HEK293 (cell line): ENCODE data around the gene AGPAT1.

Experiments
- AEBP2 ChIP-seq: fragments of 450-650 bp; formaldehyde crosslinking; IDR thresholded peaks from 2 replicates; pipeline ENCODE4 v1.5.1; 2016; ENCODE audit warnings: missing biosample characterization, missing genetic modification characterization, borderline replicate concordance
- PBX3 ChIP-seq: sonication (generic); formaldehyde crosslinking; IDR thresholded peaks from 2 replicates; pipeline ENCODE4 v1.8.1; 2022; ENCODE audit warnings: mild to moderate bottlenecking, moderate library complexity, missing genetic modification reagents
- SETDB1 ChIP-seq: IDR thresholded peaks from one replicate; pipeline ENCODE4 v1.6.1; 2017; ENCODE audit warnings: mild to moderate bottlenecking, low read length, moderate library complexity, mixed read lengths; ENCODE audit not compliant: insufficient read length
- ZFP41 ChIP-seq: fragments of 450-650 bp; formaldehyde crosslinking; IDR thresholded peaks from 2 replicates; pipeline ENCODE4 v1.5.1; 2016; ENCODE audit warnings: missing biosample characterization, missing genetic modification characterization, borderline replicate concordance
- ZFP69B ChIP-seq: fragments of 450-650 bp; formaldehyde crosslinking; IDR thresholded peaks from 2 replicates; pipeline ENCODE4 v1.5.1; 2016; ENCODE audit warnings: missing biosample characterization, missing genetic modification characterization
- ZNF2 ChIP-seq: fragments of 450-650 bp; formaldehyde crosslinking; IDR thresholded peaks from 2 replicates; pipeline ENCODE4 v1.5.1; 2016; ENCODE audit warnings: missing biosample characterization, missing genetic modification characterization
- ZNF202 ChIP-seq: fragments of 450-650 bp; formaldehyde crosslinking; IDR thresholded peaks from 2 replicates; pipeline ENCODE4 v1.5.1; 2016; ENCODE audit warnings: missing biosample characterization, missing genetic modification characterization, borderline replicate concordance
- ZNF239 ChIP-seq: fragments of 450-650 bp; formaldehyde crosslinking; IDR thresholded peaks from 2 replicates; pipeline ENCODE4 v1.5.1; 2016; ENCODE audit warnings: missing biosample characterization, missing genetic modification characterization
- ZNF266 ChIP-seq: fragments of 450-650 bp; formaldehyde crosslinking; IDR thresholded peaks from 2 replicates; pipeline ENCODE4 v1.5.1; 2016; ENCODE audit warnings: missing biosample characterization, missing genetic modification characterization, low read depth
- ZNF341 ChIP-seq: fragments of 450-650 bp; formaldehyde crosslinking; IDR thresholded peaks from 2 replicates; pipeline ENCODE4; 2016; ENCODE audit warnings: low read depth, missing biosample characterization, missing genetic modification characterization
- ZNF426 ChIP-seq: fragments of 450-650 bp; formaldehyde crosslinking; IDR thresholded peaks from 2 replicates; pipeline ENCODE4 v1.5.1; 2017; ENCODE audit warnings: missing biosample characterization, missing genetic modification characterization, mild to moderate bottlenecking, inconsistent platforms, moderate library complexity
- ZNF518A ChIP-seq: fragments of 450-650 bp; formaldehyde crosslinking; conservative IDR thresholded peaks from 2 replicates; pipeline ENCODE4 v1.5.1; 2016; ENCODE audit warnings: low read depth, missing biosample characterization, missing genetic modification characterization
- ZNF560 ChIP-seq: fragments of 450-650 bp; formaldehyde crosslinking; IDR thresholded peaks from 2 replicates; pipeline ENCODE4 v1.5.1; 2017; ENCODE audit warnings: missing biosample characterization, missing genetic modification characterization, borderline replicate concordance
- ZNF561 ChIP-seq: fragments of 450-650 bp; IDR thresholded peaks from 2 replicates; pipeline ENCODE4 v1.5.1; 2018; ENCODE audit warnings: missing biosample characterization, missing genetic modification characterization, borderline replicate concordance
- ZNF837 ChIP-seq: fragments of 450-650 bp; formaldehyde crosslinking; IDR thresholded peaks from 2 replicates; pipeline ENCODE4 v1.5.1; 2016; ENCODE audit warnings: missing biosample characterization, missing genetic modification characterization
- TF ChIP-seq, protein P1 (sequence below): fragments of 450-650 bp; formaldehyde crosslinking; IDR thresholded peaks from 2 replicates; pipeline ENCODE4 v1.5.1; 2017; ENCODE audit warnings: missing biosample characterization, missing genetic modification characterization
- TF ChIP-seq, protein P2 (sequence below): fragments of 450-650 bp; formaldehyde crosslinking; IDR thresholded peaks from 2 replicates; pipeline ENCODE4 v1.5.1; 2016; ENCODE audit warnings: missing biosample characterization, missing genetic modification characterization, low read depth
- TF ChIP-seq, protein P3 (sequence below): IDR thresholded peaks from 2 replicates; pipeline ENCODE4 v1.6.1; 2011; ENCODE audit warnings: mild to moderate bottlenecking, low read depth, low read length, borderline replicate concordance
- TF ChIP-seq, protein P4 (sequence below): fragments of 450-650 bp; formaldehyde crosslinking; IDR thresholded peaks from 2 replicates; pipeline ENCODE4 v1.5.1; 2017; ENCODE audit warnings: missing biosample characterization, missing genetic modification characterization
- TF ChIP-seq, protein P5 (sequence below): fragments of 450-650 bp; formaldehyde crosslinking; IDR thresholded peaks from 2 replicates; pipeline ENCODE4 v1.5.1; 2017; ENCODE audit warnings: missing biosample characterization, missing genetic modification characterization

AGPAT1 gene

DNA sequence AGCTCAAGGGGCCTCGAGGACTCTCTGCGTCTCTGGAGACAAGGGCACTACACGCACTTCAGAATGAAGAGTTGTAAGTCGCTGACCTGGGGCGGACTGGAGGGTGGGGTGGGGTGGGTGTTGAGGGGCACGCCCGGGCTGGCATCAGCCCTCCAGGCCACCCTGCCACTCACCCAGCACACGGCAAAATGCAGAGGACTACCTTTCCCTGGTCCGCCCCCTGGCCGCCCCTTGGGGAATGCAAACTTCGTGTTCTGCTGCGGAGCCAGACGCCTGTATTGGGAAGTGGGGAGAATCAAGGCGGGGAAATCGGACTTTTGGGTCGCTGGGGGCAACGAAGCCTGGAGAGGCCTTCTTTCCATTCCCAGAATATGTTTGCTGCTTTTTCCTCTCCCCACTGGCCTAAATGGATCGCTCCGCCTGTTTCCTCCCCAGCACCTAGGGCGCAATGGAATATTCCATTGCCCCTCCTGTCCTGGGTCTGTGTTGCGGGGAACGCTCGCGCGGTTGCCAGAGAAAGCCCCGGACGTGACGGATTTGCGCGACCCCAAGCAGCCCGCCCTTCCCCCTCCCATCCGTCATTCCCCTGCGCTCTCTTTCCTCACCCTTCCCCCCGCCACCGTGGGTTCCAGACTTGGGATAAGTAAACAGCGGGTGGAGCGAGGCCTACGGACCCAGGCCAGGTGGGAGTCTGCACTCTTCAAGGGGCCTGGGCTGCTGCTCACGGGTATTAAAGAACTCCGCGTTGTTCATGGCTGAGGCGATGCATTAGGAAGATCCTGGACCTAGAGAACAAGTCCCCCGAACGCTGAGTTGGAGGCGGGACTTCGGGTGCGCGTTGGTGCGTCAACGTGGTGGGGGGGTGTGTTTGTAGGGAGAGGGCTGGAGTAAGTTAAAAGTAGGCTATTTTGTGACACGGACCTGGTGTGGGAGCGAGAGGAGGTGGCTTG, 22.0 kb downstream of the AGPAT1 start, which contains the start of gene PPT2 (continued):
- TF ChIP-seq ZNF202 (tag by site-specific recombination) (no peak), AEBP2 (no peak), ZNF239 (no peak), ZFP69B (no peak; the same call in none of the 2 replicates), ZNF518A (tag by site-specific recombination) (0 out of 2 replicates have a peak, but pooled peaks have one; percentile 28), ZNF341 (no peak), ZFP41 (tag by site-specific recombination) (no peak), PBX3 (CRISPR knock-in tag) (no peak), SETDB1 (no peak), ZNF426 (tag by site-specific recombination) (no peak), ZNF2 (tag by site-specific recombination) (peak; percentile 52; the same call in 1 of the 2 replicates), ZNF561 (tag by site-specific recombination) (no peak; the same call in 1 of the 2 replicates), ZNF266 (tag by site-specific recombination) (no peak), ZNF837 (no peak), ZNF560 (no peak)
- TF ChIP-seq, protein P1, sequence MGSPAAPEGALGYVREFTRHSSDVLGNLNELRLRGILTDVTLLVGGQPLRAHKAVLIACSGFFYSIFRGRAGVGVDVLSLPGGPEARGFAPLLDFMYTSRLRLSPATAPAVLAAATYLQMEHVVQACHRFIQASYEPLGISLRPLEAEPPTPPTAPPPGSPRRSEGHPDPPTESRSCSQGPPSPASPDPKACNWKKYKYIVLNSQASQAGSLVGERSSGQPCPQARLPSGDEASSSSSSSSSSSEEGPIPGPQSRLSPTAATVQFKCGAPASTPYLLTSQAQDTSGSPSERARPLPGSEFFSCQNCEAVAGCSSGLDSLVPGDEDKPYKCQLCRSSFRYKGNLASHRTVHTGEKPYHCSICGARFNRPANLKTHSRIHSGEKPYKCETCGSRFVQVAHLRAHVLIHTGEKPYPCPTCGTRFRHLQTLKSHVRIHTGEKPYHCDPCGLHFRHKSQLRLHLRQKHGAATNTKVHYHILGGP (tag by site-specific recombination), result no peak
- TF ChIP-seq, protein P2, sequence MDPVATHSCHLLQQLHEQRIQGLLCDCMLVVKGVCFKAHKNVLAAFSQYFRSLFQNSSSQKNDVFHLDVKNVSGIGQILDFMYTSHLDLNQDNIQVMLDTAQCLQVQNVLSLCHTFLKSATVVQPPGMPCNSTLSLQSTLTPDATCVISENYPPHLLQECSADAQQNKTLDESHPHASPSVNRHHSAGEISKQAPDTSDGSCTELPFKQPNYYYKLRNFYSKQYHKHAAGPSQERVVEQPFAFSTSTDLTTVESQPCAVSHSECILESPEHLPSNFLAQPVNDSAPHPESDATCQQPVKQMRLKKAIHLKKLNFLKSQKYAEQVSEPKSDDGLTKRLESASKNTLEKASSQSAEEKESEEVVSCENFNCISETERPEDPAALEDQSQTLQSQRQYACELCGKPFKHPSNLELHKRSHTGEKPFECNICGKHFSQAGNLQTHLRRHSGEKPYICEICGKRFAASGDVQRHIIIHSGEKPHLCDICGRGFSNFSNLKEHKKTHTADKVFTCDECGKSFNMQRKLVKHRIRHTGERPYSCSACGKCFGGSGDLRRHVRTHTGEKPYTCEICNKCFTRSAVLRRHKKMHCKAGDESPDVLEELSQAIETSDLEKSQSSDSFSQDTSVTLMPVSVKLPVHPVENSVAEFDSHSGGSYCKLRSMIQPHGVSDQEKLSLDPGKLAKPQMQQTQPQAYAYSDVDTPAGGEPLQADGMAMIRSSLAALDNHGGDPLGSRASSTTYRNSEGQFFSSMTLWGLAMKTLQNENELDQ (tag by site-specific recombination), result no peak
- TF ChIP-seq, protein P3, sequence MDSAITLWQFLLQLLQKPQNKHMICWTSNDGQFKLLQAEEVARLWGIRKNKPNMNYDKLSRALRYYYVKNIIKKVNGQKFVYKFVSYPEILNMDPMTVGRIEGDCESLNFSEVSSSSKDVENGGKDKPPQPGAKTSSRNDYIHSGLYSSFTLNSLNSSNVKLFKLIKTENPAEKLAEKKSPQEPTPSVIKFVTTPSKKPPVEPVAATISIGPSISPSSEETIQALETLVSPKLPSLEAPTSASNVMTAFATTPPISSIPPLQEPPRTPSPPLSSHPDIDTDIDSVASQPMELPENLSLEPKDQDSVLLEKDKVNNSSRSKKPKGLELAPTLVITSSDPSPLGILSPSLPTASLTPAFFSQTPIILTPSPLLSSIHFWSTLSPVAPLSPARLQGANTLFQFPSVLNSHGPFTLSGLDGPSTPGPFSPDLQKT, result no peak
- TF ChIP-seq, protein P4, sequence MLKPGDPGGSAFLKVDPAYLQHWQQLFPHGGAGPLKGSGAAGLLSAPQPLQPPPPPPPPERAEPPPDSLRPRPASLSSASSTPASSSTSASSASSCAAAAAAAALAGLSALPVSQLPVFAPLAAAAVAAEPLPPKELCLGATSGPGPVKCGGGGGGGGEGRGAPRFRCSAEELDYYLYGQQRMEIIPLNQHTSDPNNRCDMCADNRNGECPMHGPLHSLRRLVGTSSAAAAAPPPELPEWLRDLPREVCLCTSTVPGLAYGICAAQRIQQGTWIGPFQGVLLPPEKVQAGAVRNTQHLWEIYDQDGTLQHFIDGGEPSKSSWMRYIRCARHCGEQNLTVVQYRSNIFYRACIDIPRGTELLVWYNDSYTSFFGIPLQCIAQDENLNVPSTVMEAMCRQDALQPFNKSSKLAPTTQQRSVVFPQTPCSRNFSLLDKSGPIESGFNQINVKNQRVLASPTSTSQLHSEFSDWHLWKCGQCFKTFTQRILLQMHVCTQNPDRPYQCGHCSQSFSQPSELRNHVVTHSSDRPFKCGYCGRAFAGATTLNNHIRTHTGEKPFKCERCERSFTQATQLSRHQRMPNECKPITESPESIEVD (tag by site-specific recombination), result no peak
- TF ChIP-seq, protein P5, sequence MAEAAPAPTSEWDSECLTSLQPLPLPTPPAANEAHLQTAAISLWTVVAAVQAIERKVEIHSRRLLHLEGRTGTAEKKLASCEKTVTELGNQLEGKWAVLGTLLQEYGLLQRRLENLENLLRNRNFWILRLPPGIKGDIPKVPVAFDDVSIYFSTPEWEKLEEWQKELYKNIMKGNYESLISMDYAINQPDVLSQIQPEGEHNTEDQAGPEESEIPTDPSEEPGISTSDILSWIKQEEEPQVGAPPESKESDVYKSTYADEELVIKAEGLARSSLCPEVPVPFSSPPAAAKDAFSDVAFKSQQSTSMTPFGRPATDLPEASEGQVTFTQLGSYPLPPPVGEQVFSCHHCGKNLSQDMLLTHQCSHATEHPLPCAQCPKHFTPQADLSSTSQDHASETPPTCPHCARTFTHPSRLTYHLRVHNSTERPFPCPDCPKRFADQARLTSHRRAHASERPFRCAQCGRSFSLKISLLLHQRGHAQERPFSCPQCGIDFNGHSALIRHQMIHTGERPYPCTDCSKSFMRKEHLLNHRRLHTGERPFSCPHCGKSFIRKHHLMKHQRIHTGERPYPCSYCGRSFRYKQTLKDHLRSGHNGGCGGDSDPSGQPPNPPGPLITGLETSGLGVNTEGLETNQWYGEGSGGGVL (tag by site-specific recombination), result peak; percentile 93
